WTC11 (cell line): ENCODE results near the gene CD86.

ENCODE experiments used
- FOXJ3 ChIP-seq: sonication (generic); formaldehyde crosslinking; IDR thresholded peaks from 2 replicates; pipeline ENCODE4 v1.9.0; 2021; ENCODE audit warnings: missing genetic modification reagents, mild to moderate bottlenecking, borderline replicate concordance
- GABPB1 ChIP-seq: sonication (generic); formaldehyde crosslinking; IDR thresholded peaks from 2 replicates; pipeline ENCODE4 v1.8.1; 2023; ENCODE audit warnings: mild to moderate bottlenecking, missing genetic modification reagents
- NR2C2 ChIP-seq: sonication (generic); formaldehyde crosslinking; IDR thresholded peaks from 2 replicates; pipeline ENCODE4 v1.8.0; 2022; ENCODE audit warnings: mild to moderate bottlenecking, missing genetic modification reagents
- SMAD4 ChIP-seq: sonication (generic); formaldehyde crosslinking; IDR thresholded peaks from 2 replicates; pipeline ENCODE4 v1.8.0; 2022; ENCODE audit warnings: mild to moderate bottlenecking, missing genetic modification reagents
- STAT6 ChIP-seq: sonication (generic); formaldehyde crosslinking; conservative IDR thresholded peaks from 2 replicates; pipeline ENCODE4 v1.8.1; 2023; ENCODE audit warnings: mild to moderate bottlenecking, low read depth, missing genetic modification reagents, moderate library complexity
- USF2 ChIP-seq: sonication (generic); formaldehyde crosslinking; IDR thresholded peaks from 2 replicates; pipeline ENCODE4 v1.8.1; 2023; ENCODE audit warnings: mild to moderate bottlenecking, missing genetic modification reagents, moderate library complexity
- ZNF317 ChIP-seq: sonication (generic); formaldehyde crosslinking; IDR thresholded peaks from 2 replicates; pipeline ENCODE4 v1.8.1; 2023; ENCODE audit warnings: low read depth, mild to moderate bottlenecking, moderate library complexity, missing genetic modification reagents, borderline replicate concordance
- TF ChIP-seq, protein P1 (sequence below): fragments of 200-600 bp; IDR thresholded peaks from 2 replicates; pipeline ENCODE4 v1.8.0; 2022; ENCODE audit warnings: antibody characterized with exemption
- TF ChIP-seq, protein P2 (sequence below): sonication (generic); formaldehyde crosslinking; IDR thresholded peaks from 2 replicates; pipeline ENCODE4 v1.8.0; 2022; ENCODE audit warnings: mild to moderate bottlenecking, missing genetic modification reagents
- TF ChIP-seq, protein P3 (sequence below): sonication (generic); formaldehyde crosslinking; IDR thresholded peaks from 2 replicates; pipeline ENCODE4 v1.8.1; 2022; ENCODE audit warnings: mild to moderate bottlenecking, missing genetic modification reagents, moderate library complexity, borderline replicate concordance

DNA sequence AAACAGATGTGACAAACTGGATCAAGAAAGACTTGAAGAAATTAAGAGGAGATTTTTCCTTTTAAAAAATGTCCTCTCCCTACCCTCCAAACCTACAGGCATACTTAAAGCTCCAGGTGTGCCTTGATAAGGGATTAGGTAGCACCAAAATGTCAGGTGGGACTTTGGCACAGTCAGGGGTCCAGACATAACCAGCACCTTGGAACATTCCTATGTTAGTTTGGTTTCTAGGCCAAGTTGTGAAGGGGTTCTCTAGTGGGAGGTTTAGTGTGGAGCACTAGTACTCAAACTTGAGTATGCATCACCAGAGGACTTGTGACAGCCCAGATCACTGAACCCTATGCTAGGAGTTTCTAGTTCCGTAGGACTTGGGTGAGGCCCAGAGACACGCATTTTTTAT is 47.0 kb upstream of the CD86 start:
- TF ChIP-seq, protein P1, sequence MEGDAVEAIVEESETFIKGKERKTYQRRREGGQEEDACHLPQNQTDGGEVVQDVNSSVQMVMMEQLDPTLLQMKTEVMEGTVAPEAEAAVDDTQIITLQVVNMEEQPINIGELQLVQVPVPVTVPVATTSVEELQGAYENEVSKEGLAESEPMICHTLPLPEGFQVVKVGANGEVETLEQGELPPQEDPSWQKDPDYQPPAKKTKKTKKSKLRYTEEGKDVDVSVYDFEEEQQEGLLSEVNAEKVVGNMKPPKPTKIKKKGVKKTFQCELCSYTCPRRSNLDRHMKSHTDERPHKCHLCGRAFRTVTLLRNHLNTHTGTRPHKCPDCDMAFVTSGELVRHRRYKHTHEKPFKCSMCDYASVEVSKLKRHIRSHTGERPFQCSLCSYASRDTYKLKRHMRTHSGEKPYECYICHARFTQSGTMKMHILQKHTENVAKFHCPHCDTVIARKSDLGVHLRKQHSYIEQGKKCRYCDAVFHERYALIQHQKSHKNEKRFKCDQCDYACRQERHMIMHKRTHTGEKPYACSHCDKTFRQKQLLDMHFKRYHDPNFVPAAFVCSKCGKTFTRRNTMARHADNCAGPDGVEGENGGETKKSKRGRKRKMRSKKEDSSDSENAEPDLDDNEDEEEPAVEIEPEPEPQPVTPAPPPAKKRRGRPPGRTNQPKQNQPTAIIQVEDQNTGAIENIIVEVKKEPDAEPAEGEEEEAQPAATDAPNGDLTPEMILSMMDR, result no peak
- TF ChIP-seq STAT6 (no peak), FOXJ3 (no peak), SMAD4 (no peak), USF2 (CRISPR knock-in tag) (no peak), NR2C2 (CRISPR knock-in tag) (no peak), GABPB1 (no peak), ZNF317 (no peak)
- TF ChIP-seq, protein P2, sequence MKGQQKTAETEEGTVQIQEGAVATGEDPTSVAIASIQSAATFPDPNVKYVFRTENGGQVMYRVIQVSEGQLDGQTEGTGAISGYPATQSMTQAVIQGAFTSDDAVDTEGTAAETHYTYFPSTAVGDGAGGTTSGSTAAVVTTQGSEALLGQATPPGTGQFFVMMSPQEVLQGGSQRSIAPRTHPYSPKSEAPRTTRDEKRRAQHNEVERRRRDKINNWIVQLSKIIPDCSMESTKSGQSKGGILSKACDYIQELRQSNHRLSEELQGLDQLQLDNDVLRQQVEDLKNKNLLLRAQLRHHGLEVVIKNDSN (CRISPR knock-in tag), result no peak
- TF ChIP-seq, protein P3, sequence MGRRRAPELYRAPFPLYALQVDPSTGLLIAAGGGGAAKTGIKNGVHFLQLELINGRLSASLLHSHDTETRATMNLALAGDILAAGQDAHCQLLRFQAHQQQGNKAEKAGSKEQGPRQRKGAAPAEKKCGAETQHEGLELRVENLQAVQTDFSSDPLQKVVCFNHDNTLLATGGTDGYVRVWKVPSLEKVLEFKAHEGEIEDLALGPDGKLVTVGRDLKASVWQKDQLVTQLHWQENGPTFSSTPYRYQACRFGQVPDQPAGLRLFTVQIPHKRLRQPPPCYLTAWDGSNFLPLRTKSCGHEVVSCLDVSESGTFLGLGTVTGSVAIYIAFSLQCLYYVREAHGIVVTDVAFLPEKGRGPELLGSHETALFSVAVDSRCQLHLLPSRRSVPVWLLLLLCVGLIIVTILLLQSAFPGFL (CRISPR knock-in tag), result no peak
